GM19035 (cell line): Measurements from ENCODE around the gene PISD.
A peak's percentile ranks its signal among the peaks of the same experiment; 100 is the strongest.
"Not testable (repeated sequence)": the region's sequence is repeated elsewhere in the genome, so short reads cannot be mapped to it uniquely, and the experiment has no call there.

Experiments used
- ATAC-seq: cut with Tn5 transposase; IDR thresholded peaks from one replicate; pipeline ENCODE4 v1.9.1; 2021; ENCODE audit not compliant: unreplicated experiment

Gene PISD

DNA sequence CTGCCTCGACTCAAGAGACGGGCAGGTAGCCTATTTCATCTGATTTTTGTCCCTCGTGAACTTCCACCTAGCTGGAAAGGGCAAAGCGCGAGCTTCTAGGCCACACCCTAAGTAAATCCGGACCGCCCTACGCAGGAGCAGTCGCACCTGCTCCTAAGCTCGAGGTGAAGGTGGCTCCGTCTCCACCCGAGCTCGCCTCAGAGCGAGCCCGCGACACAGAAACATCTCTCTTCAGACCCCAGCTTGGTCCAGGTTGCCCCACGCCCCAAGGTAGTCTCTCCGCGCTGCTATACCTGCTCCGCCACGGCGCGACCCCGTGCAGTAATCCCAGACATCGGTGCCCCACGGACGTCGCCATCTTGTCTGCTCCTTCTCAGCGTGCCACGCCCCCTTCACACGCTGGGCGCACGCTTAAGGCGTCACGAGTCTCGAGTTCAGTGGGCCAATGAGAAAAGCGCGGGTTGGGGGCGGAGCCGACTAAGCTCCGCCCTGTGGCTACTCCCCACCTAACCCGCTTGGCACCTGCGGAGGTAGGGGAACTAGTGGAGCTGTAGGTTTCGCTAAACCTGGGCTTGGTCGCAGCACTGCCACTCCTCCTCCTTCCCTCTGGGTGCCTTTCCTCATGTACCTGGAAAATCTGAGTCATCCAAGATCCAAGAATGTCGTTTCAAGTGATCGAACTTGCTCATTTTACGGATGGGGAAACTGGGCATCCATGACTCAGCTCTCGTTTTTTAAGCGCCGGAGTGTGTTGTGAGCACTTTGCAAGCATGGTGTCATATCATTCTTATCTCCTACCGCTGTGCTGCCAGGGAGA lies at the start of gene PISD:
PISD (minus strand) TSS at position 365 of the 817 bp plus-strand sequence; CDS start at position 358, 7 bp downstream.
- ATAC-seq = peak; percentile 87

DNA sequence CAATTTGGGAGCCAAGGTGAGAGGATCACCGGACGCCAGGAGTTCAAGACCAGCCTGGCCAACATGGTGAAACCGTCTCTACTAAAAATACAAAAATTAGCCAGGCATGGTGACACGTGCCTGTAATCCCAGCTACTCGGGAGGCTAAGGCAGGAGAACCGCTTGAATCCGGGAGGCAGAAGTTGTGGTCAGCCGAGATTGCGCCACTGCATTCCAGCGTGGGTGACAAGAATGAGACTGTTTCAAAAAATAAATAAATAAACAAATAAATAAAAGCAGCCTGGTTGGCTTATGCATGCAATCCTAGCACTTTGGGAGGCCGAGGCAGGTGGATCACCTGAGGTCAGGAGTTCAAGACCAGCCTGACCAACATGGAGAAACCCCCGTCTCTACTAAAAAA lies 49.2 kb upstream of the PISD start:
- not testable (repeated sequence) for ATAC-seq

DNA sequence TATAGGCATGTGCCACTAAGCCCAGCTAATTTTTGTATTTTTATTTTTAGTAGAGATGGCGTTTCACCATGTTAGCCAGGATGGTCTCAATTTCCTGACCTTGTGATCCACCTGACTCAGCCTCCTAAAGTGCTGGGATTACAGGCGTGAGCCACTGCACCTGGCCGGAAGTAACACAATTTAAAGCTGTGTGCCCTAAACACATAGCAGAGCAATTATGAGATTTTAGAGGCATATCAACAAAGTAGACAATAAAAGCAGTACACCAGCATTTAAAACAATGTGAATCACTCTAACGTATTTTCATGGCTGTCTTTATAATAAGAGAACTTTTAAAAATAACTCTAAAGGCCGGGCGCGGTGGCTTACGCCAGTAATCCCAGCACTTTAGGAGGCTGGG lies 45.5 kb upstream of the PISD start:
- no peak for ATAC-seq

DNA sequence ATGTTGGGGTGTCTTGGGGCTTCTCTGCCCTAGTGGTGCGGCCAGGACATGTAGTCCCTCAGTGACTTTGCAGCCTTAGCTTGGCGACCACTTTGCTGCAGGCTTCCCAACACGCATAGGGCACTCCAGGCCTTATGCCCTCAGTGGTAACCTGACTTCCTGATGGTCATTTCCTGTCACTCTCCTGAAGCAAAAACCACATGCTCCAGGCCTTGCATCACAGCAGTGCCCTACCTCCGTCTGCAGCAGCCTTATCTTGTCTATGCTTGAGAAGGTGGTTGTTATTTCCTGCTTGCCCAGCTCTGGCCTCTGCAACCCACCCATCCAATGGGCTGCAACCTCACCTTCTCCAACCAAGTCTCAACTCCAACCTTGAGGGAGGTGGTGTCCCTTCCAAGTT lies 33.4 kb upstream of the PISD start:
- no peak for ATAC-seq

DNA sequence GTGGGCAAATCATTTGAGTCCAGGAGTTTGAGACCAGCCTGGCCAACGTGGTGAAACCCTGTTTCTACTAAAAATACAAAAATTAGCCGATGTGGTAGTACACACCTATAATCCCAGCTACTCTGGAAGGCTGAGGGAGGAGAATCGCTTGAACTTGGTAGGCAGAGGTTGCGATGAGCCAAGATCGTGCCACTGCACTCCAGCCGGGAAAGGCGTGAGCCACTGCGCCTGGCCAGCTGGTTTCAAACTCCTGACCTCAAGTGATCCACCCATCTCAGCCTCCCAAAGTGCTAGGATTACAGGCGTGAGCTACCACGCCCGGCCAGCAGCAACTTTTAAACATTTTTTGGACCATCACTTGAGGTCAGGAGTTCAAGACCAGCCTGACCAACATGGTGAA lies 32.0 kb upstream of the PISD start:
- ATAC-seq = not testable (repeated sequence)

DNA sequence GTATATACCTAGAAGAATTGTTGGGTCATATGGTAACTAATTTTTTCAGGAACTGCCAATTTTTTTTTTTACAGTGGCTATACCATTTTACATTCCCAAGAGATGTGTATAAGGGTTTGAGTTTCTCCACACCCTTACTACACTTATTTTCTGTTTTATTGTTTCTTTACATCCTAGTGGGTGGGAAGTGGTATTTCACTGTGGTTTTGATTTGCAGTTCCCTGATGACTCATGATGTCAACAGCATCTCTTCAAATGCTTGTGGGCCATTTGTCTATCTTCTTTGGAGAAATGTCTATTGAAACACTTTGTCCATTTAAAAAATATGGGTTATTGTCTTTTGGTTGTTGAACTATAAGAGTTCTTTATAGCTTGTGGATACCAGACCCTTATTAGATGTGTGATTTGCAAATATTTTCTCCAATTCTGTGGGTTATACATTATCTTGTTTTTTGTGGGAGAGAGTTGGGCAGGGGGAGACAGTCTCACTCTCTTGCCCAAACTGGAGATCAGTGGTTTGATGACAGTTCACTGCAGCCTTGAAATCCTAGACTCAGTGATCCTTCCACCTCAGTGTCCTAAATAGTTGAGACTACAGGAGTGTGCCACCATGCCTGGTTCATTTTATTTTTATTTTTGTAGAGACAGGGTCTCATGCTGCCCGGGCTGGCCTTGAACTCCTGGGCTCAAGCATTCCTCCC lies 30.3 kb upstream of the PISD start:
- ATAC-seq = no peak

DNA sequence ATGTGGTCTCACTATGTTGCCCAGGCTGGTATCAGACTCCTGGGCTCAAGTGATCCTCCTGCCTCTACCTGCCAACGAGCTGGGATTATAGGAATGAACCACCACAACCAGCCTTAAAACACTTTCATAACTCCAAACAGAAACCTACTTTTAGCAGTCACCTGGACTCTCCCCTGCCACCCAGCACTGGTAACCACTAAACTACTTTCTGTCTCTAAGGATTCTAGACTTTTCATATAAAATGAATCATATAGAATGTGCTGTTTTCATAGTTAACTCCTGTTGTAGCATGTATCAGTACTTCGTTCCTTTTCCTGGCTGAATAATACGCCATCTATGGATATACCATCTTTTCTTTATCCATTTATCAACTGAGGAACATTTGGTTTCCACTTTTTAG lies 29.4 kb upstream of the PISD start:
- no peak for ATAC-seq

DNA sequence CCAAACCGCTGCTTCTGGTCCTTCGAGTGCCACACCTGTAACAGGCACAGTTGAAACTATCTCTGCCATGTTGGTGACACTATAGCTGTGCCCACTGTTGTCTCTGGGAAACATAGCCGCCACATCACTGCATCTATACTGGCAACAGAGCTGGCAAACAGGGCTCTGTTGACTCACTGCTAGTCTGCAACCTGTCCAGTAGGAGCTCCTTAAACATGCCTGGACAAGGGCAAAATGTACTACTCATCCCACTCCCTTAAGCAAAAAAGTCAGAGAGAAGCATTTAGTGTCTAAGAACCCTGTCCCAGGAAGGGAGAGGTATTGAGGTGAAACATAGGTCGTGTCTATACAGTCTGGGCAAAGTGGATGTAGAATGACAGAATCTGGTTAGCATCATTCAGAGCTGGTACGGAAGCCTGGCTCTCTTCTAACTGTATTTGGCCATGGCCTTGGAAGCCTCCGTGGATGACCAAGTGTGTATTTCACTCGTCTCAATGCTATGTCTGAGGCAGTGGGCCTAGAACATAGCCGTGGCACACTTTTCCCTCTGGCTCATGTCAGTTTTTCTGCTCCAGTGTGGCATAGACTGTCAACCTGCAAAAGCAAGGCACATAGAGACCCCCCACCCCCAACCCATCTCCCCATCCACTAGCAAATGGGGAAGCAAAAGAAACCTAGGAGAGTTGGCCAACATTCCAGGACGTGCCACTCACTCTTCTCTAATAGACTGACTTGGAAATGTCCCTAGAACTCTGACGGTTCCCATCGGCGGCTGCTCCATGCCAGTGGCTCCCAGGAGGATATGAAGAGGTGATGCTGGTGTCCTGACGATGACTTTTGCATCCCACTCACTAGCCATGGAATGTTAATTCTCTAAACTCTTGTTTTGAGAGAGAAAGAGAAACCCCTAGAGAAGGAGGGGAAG lies 21.4 kb upstream of the PISD start:
- no peak for ATAC-seq

DNA sequence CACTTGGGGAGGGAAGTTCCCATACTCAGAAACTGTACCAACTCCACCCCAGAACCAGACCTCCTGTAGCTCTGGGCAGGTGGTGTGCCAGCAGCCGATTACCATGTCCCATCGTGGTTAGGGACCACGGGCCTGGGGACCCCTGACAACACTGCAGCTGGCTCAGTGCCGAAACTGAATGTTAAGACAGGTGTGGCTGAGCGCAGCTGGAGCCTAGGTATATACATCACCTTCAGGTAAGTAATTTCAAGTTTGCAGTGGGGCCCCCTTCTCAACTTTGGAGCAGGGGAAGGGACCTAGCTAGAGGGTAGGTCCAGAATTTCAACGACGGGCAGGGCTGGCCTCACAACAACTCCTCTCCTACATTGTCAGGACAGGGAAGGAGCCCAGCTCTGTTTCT lies 20.7 kb upstream of the PISD start:
- ATAC-seq = no peak

DNA sequence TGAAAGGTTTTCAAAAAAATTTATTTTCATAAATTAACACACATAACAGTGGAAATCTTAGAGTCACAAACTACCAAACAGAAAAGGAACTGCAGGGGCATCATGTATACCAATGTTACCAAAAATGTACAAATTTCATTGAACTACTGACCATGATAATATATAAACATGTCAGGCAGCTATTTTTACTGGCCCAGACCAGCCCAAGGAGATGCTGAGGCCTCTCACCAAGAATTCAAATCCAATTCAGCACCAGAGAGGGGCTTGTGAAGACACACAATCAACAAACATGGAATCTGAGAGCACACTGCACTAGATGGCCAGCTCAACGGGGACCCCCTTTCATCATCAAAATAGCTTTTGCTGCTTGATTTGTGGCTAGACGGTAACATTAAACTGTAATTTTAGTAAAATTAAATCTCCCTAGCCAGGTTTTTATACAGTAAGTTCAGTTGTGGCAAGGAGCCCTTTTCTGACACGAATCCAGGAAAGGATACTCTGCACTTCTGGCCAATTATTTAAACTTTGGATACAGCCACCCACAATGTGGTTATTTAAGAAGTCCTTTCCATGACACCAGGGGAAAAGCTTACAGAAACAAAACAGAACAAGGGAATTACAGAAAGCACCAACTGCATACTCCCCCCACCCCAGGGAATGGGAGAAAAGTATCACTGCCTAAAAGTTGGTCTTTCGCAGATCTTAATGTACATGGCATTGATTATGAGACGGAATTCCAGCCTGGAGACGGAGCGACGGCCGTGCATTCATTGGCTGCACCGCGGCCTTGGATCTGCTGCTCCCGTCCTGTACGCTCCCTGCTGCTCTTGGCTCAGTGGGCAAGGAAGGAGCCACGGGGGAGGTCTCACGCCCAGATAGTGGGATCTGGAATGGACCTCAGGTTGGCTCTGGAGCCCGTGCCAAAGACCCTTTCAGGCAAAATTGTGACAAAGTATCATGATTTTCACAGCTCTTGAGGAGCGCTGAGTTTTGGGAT lies 19.6 kb upstream of the PISD start:
- no peak for ATAC-seq

DNA sequence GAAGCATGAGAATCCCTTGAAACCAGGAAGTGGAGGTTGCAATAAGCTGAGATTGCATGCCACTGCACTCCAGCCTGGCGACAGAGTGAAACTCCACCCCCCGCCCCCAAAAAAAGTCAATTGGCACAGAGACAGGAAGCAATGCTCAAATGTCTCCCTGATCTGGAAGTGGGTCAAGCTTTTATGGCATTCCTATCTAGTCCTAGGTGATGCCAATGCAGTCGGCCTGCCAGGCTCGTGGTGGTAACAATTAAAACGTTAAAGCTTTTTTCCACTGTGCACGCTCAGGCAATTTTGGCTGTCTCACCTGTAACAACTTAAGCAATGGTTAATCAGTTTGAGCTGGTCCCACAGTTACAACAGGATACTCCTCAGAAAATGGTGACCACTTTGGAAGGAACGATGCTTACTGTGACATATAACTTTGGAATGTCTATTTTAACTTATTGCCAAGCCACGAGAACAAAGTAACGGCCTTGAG lies 18.9 kb upstream of the PISD start:
- no peak for ATAC-seq

DNA sequence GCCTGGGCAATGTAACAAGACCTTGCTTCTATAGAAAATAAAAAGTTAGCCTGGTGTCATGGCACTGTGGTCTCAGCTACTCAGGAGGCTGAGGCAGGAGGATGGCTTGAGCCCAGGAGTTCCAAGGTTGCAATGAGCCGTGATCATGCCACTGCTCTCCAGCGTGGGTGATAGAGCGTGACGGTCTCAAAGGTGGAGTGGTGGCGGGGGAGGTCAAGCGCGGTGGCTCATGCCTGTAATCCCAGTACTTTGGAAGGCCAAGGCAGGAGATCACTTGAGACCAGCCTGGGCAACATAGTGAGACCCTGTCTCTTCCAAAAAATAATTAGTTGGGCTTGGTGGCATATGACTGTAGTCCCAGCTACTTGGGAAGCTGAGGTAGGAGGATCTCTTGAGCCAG lies 16.7 kb upstream of the PISD start:
- no peak for ATAC-seq

DNA sequence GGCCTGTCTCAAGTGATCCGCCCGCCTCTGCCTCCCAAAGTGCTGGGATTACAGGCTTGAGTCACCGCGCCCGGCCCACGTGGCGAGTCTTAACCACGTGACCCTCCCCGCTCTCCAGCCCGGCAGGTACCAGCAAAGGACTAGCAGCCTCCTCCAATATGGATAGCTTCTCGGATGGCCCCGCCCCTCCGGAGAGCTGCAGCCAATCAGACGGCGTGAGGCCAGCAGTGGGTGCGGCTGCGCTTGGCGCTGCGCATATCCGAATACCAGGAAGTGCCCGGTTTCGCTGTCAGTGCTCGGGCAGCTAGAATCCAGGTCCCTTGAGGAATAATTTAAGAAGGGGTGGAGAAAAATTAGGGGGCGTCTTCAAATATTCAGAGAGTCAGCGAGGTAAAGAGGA lies 14.7 kb upstream of the PISD start:
- peak; percentile 95 for ATAC-seq

DNA sequence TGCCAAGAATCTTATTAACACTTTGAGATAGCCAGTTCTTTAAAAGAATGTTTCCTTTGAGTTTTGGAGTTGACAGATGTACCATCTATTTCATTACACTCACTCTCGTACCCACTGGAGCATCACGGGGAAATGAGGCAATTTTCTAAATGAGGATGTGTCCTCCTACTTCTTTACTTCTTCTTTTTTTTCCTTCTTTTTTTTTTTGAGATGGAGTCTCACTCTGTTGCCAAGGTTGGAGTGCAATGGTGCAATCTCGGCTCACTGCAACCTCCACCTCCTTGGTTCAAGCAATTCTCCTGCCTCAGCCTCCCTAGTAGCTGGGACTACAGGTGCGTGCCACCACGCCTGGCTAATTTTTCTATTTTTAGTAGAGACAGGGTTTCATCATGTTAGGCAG lies 12.2 kb upstream of the PISD start:
- ATAC-seq = not testable (repeated sequence)

DNA sequence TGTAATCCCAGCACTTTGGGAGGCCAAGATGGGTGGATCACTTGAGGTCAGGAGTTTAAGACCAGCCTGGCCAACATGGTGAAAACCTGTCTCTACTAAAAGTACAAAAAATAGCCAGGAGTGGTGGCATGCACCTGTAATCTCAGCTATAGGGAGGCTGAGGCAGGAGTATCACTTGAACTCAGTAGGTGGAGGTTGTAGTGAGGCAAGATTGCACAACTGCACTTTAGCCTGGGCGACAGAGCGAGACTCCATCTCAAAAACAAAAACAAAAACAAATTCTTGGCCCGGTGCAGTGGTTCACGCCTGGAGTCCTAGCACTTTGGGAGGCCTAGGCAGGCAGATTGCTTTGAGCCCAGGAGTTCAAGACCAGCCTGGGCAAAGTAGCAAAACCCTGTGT lies 6.8 kb upstream of the PISD start:
- not testable (repeated sequence) for ATAC-seq

DNA sequence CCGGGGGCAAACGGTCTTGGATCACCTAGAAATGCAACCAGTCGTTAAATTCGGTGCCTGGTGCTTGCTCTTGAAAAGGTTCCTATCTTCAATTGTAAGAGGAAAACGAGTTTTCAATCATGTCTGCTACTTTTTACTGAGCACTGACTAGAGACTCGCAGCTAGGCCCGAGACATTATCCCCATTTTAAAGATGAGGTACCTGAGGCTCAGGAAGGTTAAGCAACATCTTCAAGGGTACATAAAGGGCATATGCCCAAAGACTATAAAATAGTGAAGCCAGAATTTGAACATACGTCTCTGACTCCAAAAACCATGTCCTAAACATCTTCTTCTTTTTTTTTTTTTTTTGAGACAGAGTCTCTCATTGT lies 638 bp upstream of the PISD start:
- no peak for ATAC-seq

DNA sequence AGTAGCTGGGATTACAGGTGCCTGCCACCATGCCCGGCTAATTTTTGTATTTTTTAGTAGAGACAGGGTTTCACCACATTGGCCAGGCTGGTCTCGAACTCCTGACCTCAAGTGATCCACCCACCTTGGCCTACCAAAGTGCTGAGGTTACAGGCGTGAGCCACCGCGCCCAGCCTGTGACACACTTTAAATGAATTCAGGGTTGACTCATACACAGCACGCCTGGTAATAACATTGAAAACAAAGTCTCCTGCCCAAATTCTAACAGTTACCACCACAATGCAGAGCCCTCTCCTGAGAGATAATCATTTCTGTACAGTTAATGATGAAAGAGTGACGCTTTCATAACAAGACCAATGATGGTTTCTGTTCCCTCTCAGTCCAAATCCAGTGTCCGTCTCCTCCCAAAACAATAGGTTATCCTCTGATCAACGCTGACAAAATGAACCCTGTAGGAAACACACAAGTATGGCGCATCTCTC lies 1.1 kb downstream of the PISD start:
- ATAC-seq = not testable (repeated sequence)

DNA sequence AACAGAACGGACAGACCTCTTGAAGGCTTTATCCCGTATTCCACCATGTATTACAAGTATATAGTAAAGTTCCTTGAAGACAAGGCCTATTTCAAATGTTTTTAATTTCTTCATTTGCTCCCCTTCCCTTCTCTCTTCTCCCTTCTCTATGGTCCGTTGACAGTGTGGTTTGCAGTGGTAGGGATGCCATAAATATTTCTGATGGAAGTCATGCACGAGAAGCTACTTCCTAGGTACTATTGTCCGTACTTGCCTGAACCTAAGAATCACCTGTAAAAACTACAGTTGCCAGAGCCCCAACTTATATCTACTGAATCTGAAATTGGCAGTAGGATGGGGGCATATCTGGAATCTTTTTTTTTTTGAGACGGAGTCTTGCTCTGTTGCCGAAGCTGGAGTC lies 2.8 kb downstream of the PISD start:
- no peak for ATAC-seq

DNA sequence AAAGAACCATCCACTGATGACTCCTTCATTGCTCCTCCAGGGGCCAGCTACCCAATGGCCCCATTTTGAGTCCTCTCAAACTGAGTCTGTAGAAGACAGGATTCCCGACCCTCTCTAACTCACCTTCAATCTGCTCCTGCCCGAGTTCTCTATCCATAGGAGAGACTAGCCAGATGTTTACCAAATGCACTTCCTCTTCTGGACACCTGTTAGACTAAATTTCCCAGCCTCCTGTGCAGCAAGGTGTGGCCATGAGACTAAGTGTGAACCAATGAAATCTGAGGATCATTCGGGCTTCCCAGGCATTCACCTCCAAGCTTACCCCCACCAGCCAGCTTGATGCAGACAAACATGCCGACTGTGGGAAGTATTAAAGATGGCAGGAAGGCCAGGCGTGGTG lies 7.6 kb downstream of the PISD start:
- no peak for ATAC-seq

DNA sequence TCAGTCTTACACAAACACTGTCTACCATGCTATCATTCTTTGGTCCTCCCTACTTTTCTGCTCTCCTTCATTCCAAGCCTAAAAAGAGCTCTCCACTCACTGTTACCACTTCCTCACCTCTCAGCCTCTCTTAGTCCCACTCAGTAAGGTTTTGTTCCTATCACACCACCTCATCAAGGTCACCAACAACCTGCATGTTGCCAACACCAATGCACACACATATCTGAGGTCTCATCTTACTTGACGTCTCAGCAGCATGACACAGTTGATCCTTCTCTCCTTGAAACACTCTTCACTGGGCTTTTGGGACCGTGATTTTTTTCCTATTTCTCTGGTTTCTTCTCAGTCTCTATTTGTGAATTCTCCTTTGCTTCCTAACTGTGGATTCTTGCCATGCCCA lies 8.1 kb downstream of the PISD start:
- ATAC-seq = no peak
